ENCODE results near the gene SLC22A23.

DNA sequence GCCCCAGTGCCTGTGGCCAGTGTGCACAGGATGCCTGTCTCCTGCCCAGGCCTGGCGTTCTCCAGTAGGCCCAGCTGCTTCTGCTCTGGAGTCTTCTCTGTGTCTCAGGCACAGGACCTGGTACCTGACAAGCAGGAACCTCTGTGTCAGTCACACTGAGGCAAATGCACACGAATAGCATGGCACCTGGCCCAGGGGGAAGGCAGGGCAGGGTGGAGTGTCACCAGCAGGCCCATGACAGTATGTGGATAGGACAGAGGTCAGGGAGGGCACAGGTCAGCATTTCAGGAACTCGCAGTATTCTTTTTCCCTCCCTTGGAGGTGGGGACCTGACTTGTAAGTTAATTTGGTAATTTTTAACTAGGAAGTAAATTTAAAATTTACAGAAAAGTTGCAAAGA is 192.5 kb downstream of the SLC22A23 start:
- no peak for TF ChIP-seq YY1 (IDR thresholded peaks at IDR 0.05; ENCODE audit: insufficient read depth, insufficient read length)
- no peak for TF ChIP-seq SUZ12 (IDR thresholded peaks at IDR 0.05; ENCODE audit: extremely low read depth, insufficient read depth, insufficient read length)
- TF ChIP-seq ZNF274 (IDR thresholded peaks at IDR 0.05; ENCODE audit: low read depth, low read length), result no peak
